AG04449 (cell line): Measurements from ENCODE around the gene RABGGTA.

Source experiments
- CTCF ChIA-PET: fragments of 350-600 bp; formaldehyde crosslinking; extraction: SDS; loops from one replicate; lab custom pipeline; 2021; ENCODE audit warnings: antibody characterized with exemption; lab: Yijun Ruan, JAX
- POLR2A ChIA-PET: fragments of 400-600, 350-600 bp; formaldehyde crosslinking; extraction: SDS; loops from one replicate; lab custom pipeline; 2020; ENCODE audit warnings: antibody characterized with exemption, inconsistent platforms; lab: Yijun Ruan, JAX
- DNase-seq: peaks from one replicate; pipeline ENCODE4 v3.0.0-alpha.2; 2010; ENCODE audit warnings: low read depth, low spot score
- H3K4me3 ChIP-seq: 2 replicates; pipeline ENCODE4 v1.5.1; 2011; ENCODE audit warnings: low read depth, mild to moderate bottlenecking, control low read depth, low read length
- TF ChIP-seq, protein P1 (sequence below): IDR thresholded peaks from one replicate; pipeline ENCODE4 v1.5.1; 2011; ENCODE audit warnings: mild to moderate bottlenecking, moderate library complexity, low read length, control low read depth, inconsistent platforms; ENCODE audit not compliant: insufficient read depth; ENCODE audit errors: missing control alignments

Gene RABGGTA

DNA sequence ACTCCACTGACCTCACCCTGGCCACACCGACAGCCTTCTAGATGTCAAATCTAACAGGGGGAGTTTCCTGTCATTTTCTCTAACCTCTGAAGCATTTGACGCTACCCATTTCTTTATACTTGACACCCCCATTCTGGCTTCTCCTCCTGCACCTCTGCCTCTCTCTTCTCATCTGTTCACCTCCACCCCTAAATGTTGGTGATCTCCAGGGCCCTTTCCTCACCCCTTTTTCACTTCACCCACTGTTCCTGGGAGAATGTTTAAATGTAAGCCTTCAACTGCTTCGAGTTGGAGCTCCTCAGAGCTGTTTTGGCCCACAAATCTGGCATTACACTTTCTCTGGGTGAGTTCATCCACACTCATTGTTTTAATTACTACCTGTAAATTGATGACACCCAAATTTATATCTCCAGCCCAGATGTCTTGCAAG, 452 bp upstream of the RABGGTA start:
- TF ChIP-seq, protein P1, sequence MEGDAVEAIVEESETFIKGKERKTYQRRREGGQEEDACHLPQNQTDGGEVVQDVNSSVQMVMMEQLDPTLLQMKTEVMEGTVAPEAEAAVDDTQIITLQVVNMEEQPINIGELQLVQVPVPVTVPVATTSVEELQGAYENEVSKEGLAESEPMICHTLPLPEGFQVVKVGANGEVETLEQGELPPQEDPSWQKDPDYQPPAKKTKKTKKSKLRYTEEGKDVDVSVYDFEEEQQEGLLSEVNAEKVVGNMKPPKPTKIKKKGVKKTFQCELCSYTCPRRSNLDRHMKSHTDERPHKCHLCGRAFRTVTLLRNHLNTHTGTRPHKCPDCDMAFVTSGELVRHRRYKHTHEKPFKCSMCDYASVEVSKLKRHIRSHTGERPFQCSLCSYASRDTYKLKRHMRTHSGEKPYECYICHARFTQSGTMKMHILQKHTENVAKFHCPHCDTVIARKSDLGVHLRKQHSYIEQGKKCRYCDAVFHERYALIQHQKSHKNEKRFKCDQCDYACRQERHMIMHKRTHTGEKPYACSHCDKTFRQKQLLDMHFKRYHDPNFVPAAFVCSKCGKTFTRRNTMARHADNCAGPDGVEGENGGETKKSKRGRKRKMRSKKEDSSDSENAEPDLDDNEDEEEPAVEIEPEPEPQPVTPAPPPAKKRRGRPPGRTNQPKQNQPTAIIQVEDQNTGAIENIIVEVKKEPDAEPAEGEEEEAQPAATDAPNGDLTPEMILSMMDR = no peak
- DNase-seq = no peak
- POLR2A ChIA-PET = interaction anchor here (0.9 to 2.2 kb wide), 8 partner anchors 8 to 83 kb away, joined by 4 to 27 read pairs (median 4); partner anchors contain the start of genes CHMP4A, CIDEB, DHRS1 and IPO4
- peak overlapping the region; percentile 98 for H3K4me3 ChIP-seq
- CTCF ChIA-PET = interaction anchor here (0.7 to 6.1 kb wide), 17 partner anchors 9 to 165 kb away, joined by 3 to 57 read pairs (median 6); partner anchors contain the start of genes DHRS1, IRF9, MDP1 and NOP9

DNA sequence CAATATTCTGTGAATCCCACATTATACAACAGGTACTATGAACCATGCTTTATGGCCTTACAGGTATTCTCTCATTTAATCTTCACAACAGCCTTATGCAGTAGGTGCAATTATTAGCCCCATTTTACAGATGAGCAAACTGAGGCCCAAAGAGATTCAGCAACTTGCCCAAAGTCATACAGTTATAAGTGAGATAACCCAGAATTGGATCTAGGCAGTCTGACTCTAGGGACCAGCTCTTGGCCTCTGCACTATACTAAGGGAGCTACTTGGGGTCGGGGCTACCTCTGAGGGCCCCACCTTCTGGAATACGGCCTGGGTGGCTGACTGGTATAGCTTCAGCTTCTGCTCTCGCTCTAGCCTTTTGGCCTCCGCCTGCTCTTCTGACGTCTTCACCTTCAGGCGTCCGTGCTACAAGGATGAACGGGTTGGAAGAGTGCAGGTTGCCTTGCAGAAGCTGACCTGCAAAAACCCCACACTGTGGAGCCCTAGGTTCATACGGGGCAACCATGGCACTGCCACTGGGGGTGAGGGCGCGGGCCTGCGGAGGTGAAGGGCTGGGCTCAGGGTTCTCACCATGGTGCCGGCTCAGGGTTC, 762 bp downstream of the RABGGTA start:
- TF ChIP-seq, protein P1 = no peak
- POLR2A ChIA-PET = interaction anchor here (0.9 to 2.2 kb wide), 10 partner anchors 9 to 82 kb away, joined by 3 to 27 read pairs (median 4); partner anchors contain the start of genes CHMP4A, CIDEB, DHRS1 and IPO4
- H3K4me3 ChIP-seq = peak overlapping the region; percentile 98
- DNase-seq = no peak
- CTCF ChIA-PET = interaction anchor here (0.6 to 6.1 kb wide), 15 partner anchors 11 to 157 kb away, joined by 3 to 57 read pairs (median 6); partner anchors contain the start of genes CHMP4A, CIDEB, DHRS1 and MDP1

DNA sequence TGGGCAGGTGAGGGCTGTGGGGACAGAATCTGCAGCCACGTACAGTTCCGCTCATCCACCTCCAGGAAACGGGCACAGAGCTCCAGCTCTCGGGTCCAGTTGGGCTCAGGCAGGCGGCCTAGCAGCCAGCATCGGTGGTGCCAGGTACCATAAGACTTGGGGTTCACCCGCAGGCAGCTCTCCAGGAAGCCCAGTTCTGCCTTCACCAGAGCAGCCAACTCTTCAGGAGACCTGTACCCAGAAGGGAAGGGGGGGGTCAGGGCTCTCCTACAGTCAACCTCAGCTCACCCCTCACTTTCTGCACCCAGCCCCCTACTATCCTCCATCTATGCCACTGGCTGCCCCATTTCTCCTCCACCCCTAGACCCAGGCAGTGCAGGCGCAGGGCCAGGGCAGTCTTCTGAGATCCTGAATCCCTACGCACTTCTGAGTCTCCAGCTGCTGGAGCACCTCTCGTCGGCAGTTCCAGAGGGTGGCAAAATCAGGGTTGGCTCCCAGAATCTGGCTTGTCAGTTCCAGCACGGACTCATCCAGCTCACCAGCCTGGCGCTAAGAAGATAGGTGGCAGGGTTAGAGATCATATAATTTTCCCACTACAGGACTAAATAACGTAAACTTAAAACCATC, 1.4 kb downstream of the RABGGTA start:
- TF ChIP-seq, protein P1 = no peak
- ChIA-PET CTCF (interaction anchor here (1.0 to 6.1 kb wide), 10 partner anchors 10 to 113 kb away, joined by 3 to 57 read pairs (median 14); partner anchors contain the start of genes CHMP4A, CIDEB, DHRS1 and MDP1), POLR2A (interaction anchor here (1.5 to 2.2 kb wide), 4 partner anchors 28 to 81 kb away, joined by 4 to 27 read pairs (median 6); partner anchors contain the start of genes CHMP4A, IPO4 and TINF2)
- no peak overlapping the region for H3K4me3 ChIP-seq
- no peak for DNase-seq

DNA sequence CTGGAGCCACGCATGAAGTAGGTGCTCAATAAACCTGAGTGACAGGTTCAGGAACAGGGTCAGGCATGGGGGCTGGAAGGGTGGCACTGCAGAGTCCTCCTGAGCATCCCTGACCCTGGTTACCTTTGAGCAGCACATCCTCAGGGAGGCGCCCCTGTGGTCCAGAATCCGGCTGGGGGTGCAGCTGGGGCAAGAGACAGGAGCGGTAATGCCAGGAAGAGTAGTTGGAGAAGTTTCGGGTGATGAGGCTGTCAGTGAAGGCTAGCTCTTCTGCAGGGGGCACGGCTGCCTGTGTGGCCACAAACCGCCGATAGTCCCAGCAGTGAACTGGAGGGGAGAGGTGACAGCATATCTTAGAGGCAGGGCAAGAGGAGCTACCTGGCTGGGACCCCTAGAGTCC, 2.0 kb downstream of the RABGGTA start:
- H3K4me3 ChIP-seq = no peak overlapping the region
- ChIA-PET POLR2A (no interaction called here), CTCF (interaction anchor here (1.1 to 6.1 kb wide), 9 partner anchors 10 to 56 kb away, joined by 3 to 57 read pairs (median 16); partner anchors contain the start of genes CHMP4A, CIDEB, DHRS1 and NOP9)
- DNase-seq = no peak
- TF ChIP-seq, protein P1 = no peak

DNA sequence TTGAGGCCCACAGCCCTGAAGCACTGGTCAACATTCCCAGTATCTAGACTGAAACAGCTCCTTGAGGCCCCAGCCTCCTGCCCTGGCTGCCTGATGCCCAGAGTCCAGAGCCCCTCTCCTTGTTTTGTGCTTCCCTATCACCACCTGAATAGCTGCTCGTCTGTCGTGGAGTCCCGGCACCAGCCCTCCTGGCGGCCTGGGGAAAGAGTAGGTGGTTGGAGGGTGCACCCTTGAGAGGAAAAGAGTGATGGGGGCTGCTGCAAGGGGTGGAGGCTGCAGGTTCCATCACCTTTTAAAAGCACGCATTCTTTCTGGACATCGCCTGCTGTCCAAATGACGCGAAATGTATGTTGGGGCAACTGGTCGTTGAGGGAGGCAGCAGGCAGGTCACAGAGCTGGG, 3.2 kb downstream of the RABGGTA start:
- DNase-seq = no peak
- POLR2A ChIA-PET = interaction anchor here (1.0 kb wide), 1 partner anchor 26 kb away, joined by 3 read pairs; the partner anchor contains the start of gene TINF2
- CTCF ChIA-PET = interaction anchor here (0.7 to 6.1 kb wide), 7 partner anchors 8 to 40 kb away, joined by 3 to 57 read pairs (median 16); partner anchors contain the start of genes CIDEB, TGM1 and TINF2
- no peak overlapping the region for H3K4me3 ChIP-seq
- TF ChIP-seq, protein P1 = no peak
